ENCODE results near the gene ZNF580. TPM values are rescaled to one million over a fixed set of nuclear protein-coding genes. Genes with fewer than 3 reads are reported as not detected.

ZNF580 gene
- total and polyA plus RNA-seq, 2 experiments from 2014 or later: 10.1 to 53.8 TPM

GRCh38 chr19:55672418-55672817 is 31.6 kb downstream of the ZNF580 start:
- no peaks in the 10 kb centered on the region for H3K36me3 ChIP-seq (replicated peaks; ENCODE audit: insufficient read depth, low read depth)

GRCh38 chr19:55673465-55673864 is 32.7 kb downstream of the ZNF580 start:
- Histone ChIP-seq H2AFZ (no peak overlapping the region), H3K4me3 (no peak overlapping the region), H3K27me3 (no peaks in the 10 kb centered on the region), H3K36me3 (replicated peaks; ENCODE audit: insufficient read depth, low read depth) (no peaks in the 10 kb centered on the region), H3K27ac (no peak overlapping the region), H3K79me2 (peaks cover 88% of the 10 kb centered on the region), H3K9me3 (ENCODE audit: low read depth) (no peaks in the 10 kb centered on the region), H3K9me2 (replicated peaks; ENCODE audit: insufficient read depth) (no peaks in the 10 kb centered on the region), H3K4me1 (ENCODE audit: insufficient read depth) (peaks cover 29% of the 10 kb centered on the region), H4K20me1 (ENCODE audit: insufficient read depth, poor library complexity, severe bottlenecking) (peaks cover 74% of the 10 kb centered on the region), H3K4me2 (no peak overlapping the region)
- 80% methylated on average over 9 of the region's 9 CpGs for WGBS (ENCODE audit: low lambda C conversion rate, missing lambda C conversion rate)
- DNase-seq (ENCODE audit: low spot score): no peak
- TF ChIP-seq EZH2 (IDR thresholded peaks at IDR 0.05; ENCODE audit: borderline replicate concordance) (no peak), CTCF (IDR thresholded peaks at IDR 0.05; ENCODE audit: poor library complexity) (no peak), EZH2phosphoT487 (IDR thresholded peaks at IDR 0.05; ENCODE audit: low read depth, severe bottlenecking, unreplicated experiment) (no peak)

More at GRCh38 chr19:55672418-55672817, 31.6 kb downstream of the ZNF580 start:
- Histone ChIP-seq H3K4me2 (no peak overlapping the region), H3K4me1 (ENCODE audit: insufficient read depth) (peaks cover 25% of the 10 kb centered on the region), H2AFZ (no peak overlapping the region), H4K20me1 (ENCODE audit: insufficient read depth, poor library complexity, severe bottlenecking) (peaks cover 75% of the 10 kb centered on the region), H3K9me2 (replicated peaks; ENCODE audit: insufficient read depth) (no peaks in the 10 kb centered on the region), H3K4me3 (no peak overlapping the region), H3K27ac (no peak overlapping the region), H3K9me3 (ENCODE audit: low read depth) (no peaks in the 10 kb centered on the region), H3K79me2 (peaks cover 86% of the 10 kb centered on the region), H3K27me3 (no peaks in the 10 kb centered on the region)
- no peak for DNase-seq (ENCODE audit: low spot score)
- TF ChIP-seq EZH2 (IDR thresholded peaks at IDR 0.05; ENCODE audit: borderline replicate concordance) (no peak), CTCF (IDR thresholded peaks at IDR 0.05; ENCODE audit: poor library complexity) (no peak), EZH2phosphoT487 (IDR thresholded peaks at IDR 0.05; ENCODE audit: low read depth, severe bottlenecking, unreplicated experiment) (no peak)
- 95% methylated on average over 5 of the region's 5 CpGs for WGBS (ENCODE audit: low lambda C conversion rate, missing lambda C conversion rate)

GRCh38 chr19:55673889-55674288 is 33.1 kb downstream of the ZNF580 start:
- no peak for DNase-seq (ENCODE audit: low spot score)
- Histone ChIP-seq H3K27me3 (no peaks in the 10 kb centered on the region), H3K79me2 (peaks cover 88% of the 10 kb centered on the region), H3K27ac (no peak overlapping the region), H2AFZ (no peak overlapping the region), H3K4me2 (no peak overlapping the region), H3K4me3 (no peak overlapping the region), H3K4me1 (ENCODE audit: insufficient read depth) (peaks cover 27% of the 10 kb centered on the region), H4K20me1 (ENCODE audit: insufficient read depth, poor library complexity, severe bottlenecking) (peaks cover 73% of the 10 kb centered on the region), H3K9me2 (replicated peaks; ENCODE audit: insufficient read depth) (no peaks in the 10 kb centered on the region), H3K36me3 (replicated peaks; ENCODE audit: insufficient read depth, low read depth) (no peaks in the 10 kb centered on the region), H3K9me3 (ENCODE audit: low read depth) (no peaks in the 10 kb centered on the region)
- 93% methylated on average over 6 of the region's 15 CpGs for WGBS (ENCODE audit: low lambda C conversion rate, missing lambda C conversion rate)
- no peak for TF ChIP-seq EZH2 (IDR thresholded peaks at IDR 0.05; ENCODE audit: borderline replicate concordance)
- TF ChIP-seq EZH2phosphoT487 (IDR thresholded peaks at IDR 0.05; ENCODE audit: low read depth, severe bottlenecking, unreplicated experiment): no peak
- no peak for TF ChIP-seq CTCF (IDR thresholded peaks at IDR 0.05; ENCODE audit: poor library complexity)

GRCh38 chr19:55674459-55674840 is 33.6 kb downstream of the ZNF580 start:
- Histone ChIP-seq H3K9me2 (replicated peaks; ENCODE audit: insufficient read depth) (no peaks in the 10 kb centered on the region), H3K4me1 (ENCODE audit: insufficient read depth) (peaks cover 27% of the 10 kb centered on the region), H3K36me3 (replicated peaks; ENCODE audit: insufficient read depth, low read depth) (no peaks in the 10 kb centered on the region), H3K79me2 (peaks cover 88% of the 10 kb centered on the region), H4K20me1 (ENCODE audit: insufficient read depth, poor library complexity, severe bottlenecking) (peaks cover 73% of the 10 kb centered on the region), H3K4me2 (peak overlapping the region; percentile 87), H3K9me3 (ENCODE audit: low read depth) (no peaks in the 10 kb centered on the region), H2AFZ (peak overlapping the region; percentile 3), H3K4me3 (peak overlapping the region; percentile 36), H3K27me3 (no peaks in the 10 kb centered on the region), H3K27ac (peak overlapping the region; percentile 89)
- DNase-seq (ENCODE audit: low spot score): no peak
- 29% methylated on average over 16 of the region's 17 CpGs for WGBS (ENCODE audit: low lambda C conversion rate, missing lambda C conversion rate)
- TF ChIP-seq EZH2 (IDR thresholded peaks at IDR 0.05; ENCODE audit: borderline replicate concordance) (no peak), EZH2phosphoT487 (IDR thresholded peaks at IDR 0.05; ENCODE audit: low read depth, severe bottlenecking, unreplicated experiment) (no peak), CTCF (IDR thresholded peaks at IDR 0.05; ENCODE audit: poor library complexity) (no peak)
